ENCODE data around the gene ENAH. TPM values are rescaled to one million over a fixed set of nuclear protein-coding genes. Genes with fewer than 3 reads are reported as not detected.

The ENAH gene
- polyA plus RNA-seq, 1 experiment: 121 TPM

DNA sequence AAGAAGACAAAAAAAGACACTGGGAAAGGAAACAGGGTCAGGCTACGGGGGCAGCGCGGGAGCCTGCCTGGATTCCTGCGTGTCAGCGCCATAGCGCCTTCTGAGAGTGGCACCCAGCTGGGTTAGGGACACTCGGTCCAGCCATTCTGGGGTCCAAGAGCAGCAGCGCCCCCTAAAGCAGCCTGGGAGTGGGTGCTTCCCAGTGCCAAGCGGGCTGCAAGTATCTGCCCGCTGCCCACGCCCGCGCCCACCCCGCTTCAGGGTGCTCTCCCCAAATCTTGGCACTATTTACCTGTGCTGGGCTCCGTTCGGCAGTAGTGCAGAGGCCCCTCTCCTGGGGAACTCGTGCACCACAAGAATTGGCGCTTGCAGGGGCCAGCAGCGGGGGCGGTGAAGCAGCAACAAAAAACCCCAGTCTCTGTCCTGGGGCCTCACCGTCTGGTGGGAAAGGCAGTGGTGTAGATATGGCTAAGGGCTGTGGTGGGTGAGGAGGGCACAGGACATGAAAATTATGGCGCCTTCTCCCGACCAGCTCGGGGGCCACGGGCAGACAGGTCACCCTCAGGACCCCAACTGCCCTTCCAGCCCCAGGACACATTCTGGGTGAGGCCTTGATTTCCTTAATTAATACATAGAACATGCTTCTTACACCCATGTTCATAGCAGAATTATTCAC, 200.9 kb downstream of the ENAH start:
- TF ChIP-seq, protein P1, sequence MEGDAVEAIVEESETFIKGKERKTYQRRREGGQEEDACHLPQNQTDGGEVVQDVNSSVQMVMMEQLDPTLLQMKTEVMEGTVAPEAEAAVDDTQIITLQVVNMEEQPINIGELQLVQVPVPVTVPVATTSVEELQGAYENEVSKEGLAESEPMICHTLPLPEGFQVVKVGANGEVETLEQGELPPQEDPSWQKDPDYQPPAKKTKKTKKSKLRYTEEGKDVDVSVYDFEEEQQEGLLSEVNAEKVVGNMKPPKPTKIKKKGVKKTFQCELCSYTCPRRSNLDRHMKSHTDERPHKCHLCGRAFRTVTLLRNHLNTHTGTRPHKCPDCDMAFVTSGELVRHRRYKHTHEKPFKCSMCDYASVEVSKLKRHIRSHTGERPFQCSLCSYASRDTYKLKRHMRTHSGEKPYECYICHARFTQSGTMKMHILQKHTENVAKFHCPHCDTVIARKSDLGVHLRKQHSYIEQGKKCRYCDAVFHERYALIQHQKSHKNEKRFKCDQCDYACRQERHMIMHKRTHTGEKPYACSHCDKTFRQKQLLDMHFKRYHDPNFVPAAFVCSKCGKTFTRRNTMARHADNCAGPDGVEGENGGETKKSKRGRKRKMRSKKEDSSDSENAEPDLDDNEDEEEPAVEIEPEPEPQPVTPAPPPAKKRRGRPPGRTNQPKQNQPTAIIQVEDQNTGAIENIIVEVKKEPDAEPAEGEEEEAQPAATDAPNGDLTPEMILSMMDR (IDR thresholded peaks at IDR 0.05; ENCODE audit: low read depth, low read length): no peak
- H3K4me3 ChIP-seq (ENCODE audit: low read depth, low read length): no peak overlapping the region
- H3K27ac ChIP-seq (ENCODE audit: low read depth, low read length): no peak overlapping the region
- DNase-seq (ENCODE audit: low read depth, low spot score): no peak
- ChIA-PET CTCF (interaction anchor here (0.8 kb wide), 1 partner anchor 11 kb away, joined by 4 read pairs; no protein-coding TSS in a partner anchor), POLR2A (no interaction called here)
- no peaks in the 10 kb centered on the region for H3K27me3 ChIP-seq (ENCODE audit: control insufficient read depth, insufficient read depth, low read length)
- H3K9me3 ChIP-seq (ENCODE audit: control insufficient read depth, insufficient read depth, low read length): no peaks in the 10 kb centered on the region; the same call in 1 of the 2 replicates

DNA sequence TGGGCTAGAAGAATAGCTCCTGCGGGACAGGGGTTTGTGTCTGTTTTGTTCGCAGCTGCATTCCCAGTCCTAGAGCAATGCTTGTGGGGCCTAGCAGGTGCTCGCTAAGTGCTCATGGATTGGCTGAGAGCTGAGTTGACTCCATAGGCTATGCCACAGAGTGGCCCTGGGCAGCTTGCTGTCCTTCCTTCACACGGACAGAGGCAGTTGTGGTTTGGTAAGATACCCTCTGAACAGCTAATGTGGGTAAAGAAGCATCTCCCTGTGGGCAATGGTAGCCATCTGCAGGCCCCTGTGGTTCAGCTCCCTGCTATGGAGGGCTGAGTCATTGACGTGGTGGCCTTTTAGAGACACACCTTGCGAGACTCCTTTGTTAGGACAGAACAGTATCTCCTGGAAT, 201.6 kb downstream of the ENAH start:
- no peaks in the 10 kb centered on the region; the same call in 1 of the 2 replicates for H3K9me3 ChIP-seq (ENCODE audit: control insufficient read depth, insufficient read depth, low read length)
- H3K27me3 ChIP-seq (ENCODE audit: control insufficient read depth, insufficient read depth, low read length): no peaks in the 10 kb centered on the region
- no peak overlapping the region for H3K27ac ChIP-seq (ENCODE audit: low read depth, low read length)
- DNase-seq (ENCODE audit: low read depth, low spot score): no peak
- H3K4me3 ChIP-seq (ENCODE audit: low read depth, low read length): no peak overlapping the region
- POLR2A ChIA-PET: no interaction called here
- CTCF ChIA-PET: interaction anchor here (0.8 kb wide), 1 partner anchor 10 kb away, joined by 4 read pairs; no protein-coding TSS in a partner anchor
- TF ChIP-seq, protein P1 (IDR thresholded peaks at IDR 0.05; ENCODE audit: low read depth, low read length): no peak

DNA sequence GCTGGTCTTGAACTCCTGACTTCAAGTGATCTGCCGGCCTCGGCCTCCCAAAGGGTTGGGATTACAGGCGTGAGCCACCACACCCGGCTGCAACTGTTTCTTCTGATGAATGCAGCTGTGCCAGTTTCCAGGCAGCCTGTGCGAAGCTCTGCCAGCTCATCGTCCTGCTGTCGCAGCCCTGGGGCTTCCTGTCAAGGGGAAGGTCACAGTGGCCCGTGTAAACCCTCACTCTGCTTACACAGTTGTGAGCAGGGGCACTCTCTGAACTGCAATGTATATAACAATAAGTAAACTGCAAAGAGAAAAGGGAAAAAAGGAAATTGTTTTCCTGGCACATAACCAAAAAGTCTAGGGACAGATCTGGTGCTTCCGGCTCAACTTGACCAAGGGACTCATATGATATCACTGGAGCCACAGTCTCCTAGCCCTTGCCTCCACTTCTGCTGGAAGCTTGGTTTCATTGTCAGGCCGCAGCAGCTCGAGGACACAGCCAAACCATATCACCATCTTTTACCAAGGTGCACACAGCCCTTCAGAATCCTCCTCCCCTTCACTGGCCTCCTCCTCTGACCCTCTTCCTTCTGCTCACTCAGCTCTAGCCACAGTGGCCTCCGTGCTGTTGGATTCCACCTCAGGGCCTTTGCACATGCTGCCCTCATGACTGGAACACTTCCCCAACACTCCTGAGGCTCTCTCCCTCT, 202.3 kb downstream of the ENAH start:
- POLR2A ChIA-PET: no interaction called here
- TF ChIP-seq, protein P1 (IDR thresholded peaks at IDR 0.05; ENCODE audit: low read depth, low read length): no peak
- CTCF ChIA-PET: interaction anchor here (0.8 kb wide), 1 partner anchor 10 kb away, joined by 4 read pairs; no protein-coding TSS in a partner anchor
- Histone ChIP-seq H3K27ac (ENCODE audit: low read depth, low read length) (no peak overlapping the region), H3K4me3 (ENCODE audit: low read depth, low read length) (no peak overlapping the region), H3K9me3 (ENCODE audit: control insufficient read depth, insufficient read depth, low read length) (no peaks in the 10 kb centered on the region; the same call in 1 of the 2 replicates), H3K27me3 (ENCODE audit: control insufficient read depth, insufficient read depth, low read length) (no peaks in the 10 kb centered on the region)
- DNase-seq (ENCODE audit: low read depth, low spot score): no peak

DNA sequence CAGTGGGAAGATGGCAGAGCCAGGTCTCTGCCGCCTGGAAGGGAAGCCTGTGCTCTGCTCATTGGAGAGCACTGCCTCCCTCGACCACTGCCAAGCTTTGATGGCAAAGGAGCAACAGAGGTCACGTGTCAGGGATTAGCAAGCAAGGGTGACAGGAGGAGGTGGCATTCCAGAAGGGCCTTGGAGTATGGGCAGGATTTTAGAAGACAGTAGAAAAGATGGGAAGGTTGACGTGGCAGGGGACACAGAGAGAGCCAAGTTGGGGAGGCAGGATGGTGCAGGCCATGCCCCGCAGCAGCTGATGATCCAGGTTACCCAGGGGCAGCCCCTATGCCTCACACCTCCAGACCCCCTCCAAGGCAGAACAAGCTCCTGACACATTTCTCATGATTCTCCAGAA, 203.1 kb downstream of the ENAH start:
- TF ChIP-seq, protein P1 (IDR thresholded peaks at IDR 0.05; ENCODE audit: low read depth, low read length): no peak
- ChIA-PET POLR2A (no interaction called here), CTCF (interaction anchor here (0.6 kb wide), 2 partner anchors 11 to 31 kb away, joined by 3 to 5 read pairs; no protein-coding TSS in a partner anchor)
- H3K9me3 ChIP-seq (ENCODE audit: control insufficient read depth, insufficient read depth, low read length): no peaks in the 10 kb centered on the region; the same call in 1 of the 2 replicates
- no peak overlapping the region for H3K27ac ChIP-seq (ENCODE audit: low read depth, low read length)
- H3K27me3 ChIP-seq (ENCODE audit: control insufficient read depth, insufficient read depth, low read length): no peaks in the 10 kb centered on the region
- H3K4me3 ChIP-seq (ENCODE audit: low read depth, low read length): no peak overlapping the region
- DNase-seq (ENCODE audit: low read depth, low spot score): no peak

DNA sequence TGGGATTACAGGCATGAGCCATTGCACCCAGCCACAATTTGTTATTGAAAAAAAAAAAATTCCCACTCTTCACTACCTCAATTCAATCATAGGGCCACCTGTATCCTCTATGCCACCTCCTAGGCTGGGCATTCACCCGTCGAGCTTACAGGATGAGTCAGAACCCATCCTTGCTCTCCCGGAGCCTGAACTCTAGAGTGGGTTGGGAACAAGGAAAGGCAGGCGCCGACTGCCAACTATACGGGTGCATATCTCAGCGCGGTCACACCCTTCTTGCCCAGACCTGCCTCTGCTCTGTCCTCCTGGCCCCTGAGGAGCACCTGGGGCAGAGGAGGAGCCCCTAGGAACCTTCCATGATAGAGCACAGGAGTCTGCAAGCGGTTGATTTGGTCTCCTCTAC, 203.7 kb downstream of the ENAH start:
- CTCF ChIA-PET: interaction anchor here (2.4 kb wide), 1 partner anchor 11 kb away, joined by 6 read pairs; no protein-coding TSS in a partner anchor
- TF ChIP-seq, protein P1 (IDR thresholded peaks at IDR 0.05; ENCODE audit: low read depth, low read length): no peak

More for the DNA sequence above, 203.7 kb downstream of the ENAH start:
- POLR2A ChIA-PET: no interaction called here
- H3K4me3 ChIP-seq (ENCODE audit: low read depth, low read length): no peak overlapping the region
- DNase-seq (ENCODE audit: low read depth, low spot score): no peak
- H3K9me3 ChIP-seq (ENCODE audit: control insufficient read depth, insufficient read depth, low read length): no peaks in the 10 kb centered on the region; the same call in 1 of the 2 replicates
- no peaks in the 10 kb centered on the region for H3K27me3 ChIP-seq (ENCODE audit: control insufficient read depth, insufficient read depth, low read length)
- H3K27ac ChIP-seq (ENCODE audit: low read depth, low read length): no peak overlapping the region

Data from AG04450 (cell line).